Lung microvascular endothelial cell (primary cell): ENCODE results near the gene RAPGEF5. TPM values are rescaled to one million over a fixed set of nuclear protein-coding genes. Genes with fewer than 3 reads are reported as not detected.

Source experiments
- DNase-seq, 2 donors: peaks; one replicate each; pipeline versions ENCODE4 v3.0.0 to v3.0.0-alpha.2; 2010; ENCODE audit warnings: low read depth in 2 of 2
- total RNA-seq: library from RNA; depleted of rRNA; stranded (reverse); fragments of >200 nt; gene quantifications from 2 replicates; pipeline ENCODE4 v1.2.1, GENCODE V29; 2014

RAPGEF5 gene
- total RNA-seq, 1 donor from 2014 or later, result 110 TPM

GRCh38 chr7:22127835-22128527 lies 229.0 kb downstream of the RAPGEF5 start:
- peak; percentile 97 for DNase-seq

GRCh38 chr7:22125436-22125835 lies 231.5 kb downstream of the RAPGEF5 start:
- DNase-seq, result peak in 1 of 2 donors; percentile 20

GRCh38 chr7:22124941-22125340 lies 232.0 kb downstream of the RAPGEF5 start:
- peak; percentile 37 to 64 for DNase-seq

GRCh38 chr7:22123139-22123538 lies 233.8 kb downstream of the RAPGEF5 start:
- peak; percentile 85 to 95 for DNase-seq

- peak in 1 of 2 donors; percentile 95 for DNase-seq
These were observed 235.1 kb downstream of the RAPGEF5 start for GRCh38 chr7:22121702-22122474.

GRCh38 chr7:22120391-22121053 lies 236.4 kb downstream of the RAPGEF5 start:
- peak in 1 of 2 donors; percentile 92 for DNase-seq

GRCh38 chr7:22117222-22117621 lies 239.7 kb downstream of the RAPGEF5 start:
- no peak for DNase-seq

GRCh38 chr7:22116451-22117030 lies 240.4 kb downstream of the RAPGEF5 start:
- DNase-seq, result no peak

- DNase-seq, result peak in 1 of 2 donors; percentile 21
These were observed 241.3 kb downstream of the RAPGEF5 start for GRCh38 chr7:22115689-22116088.

GRCh38 chr7:22114440-22114981 lies 242.4 kb downstream of the RAPGEF5 start:
- peak; percentile 51 to 77 for DNase-seq

- no peak for DNase-seq
These were observed 243.9 kb downstream of the RAPGEF5 start for GRCh38 chr7:22113041-22113440.

GRCh38 chr7:22111661-22112060 lies 245.3 kb downstream of the RAPGEF5 start:
- DNase-seq, result no peak

GRCh38 chr7:22110881-22111280 lies 246.1 kb downstream of the RAPGEF5 start:
- peak in 1 of 2 donors; percentile 32 for DNase-seq

GRCh38 chr7:22110227-22110839 lies 246.6 kb downstream of the RAPGEF5 start:
- DNase-seq, result peak; percentile 92 to 93

- peak; percentile 61 to 65 for DNase-seq
These were observed 247.2 kb downstream of the RAPGEF5 start for GRCh38 chr7:22109761-22110160.

- DNase-seq, result no peak
These were observed 248.7 kb downstream of the RAPGEF5 start for GRCh38 chr7:22108151-22108845.

GRCh38 chr7:22105550-22105949 lies 251.4 kb downstream of the RAPGEF5 start:
- no peak for DNase-seq

GRCh38 chr7:22094413-22095342 lies 262.3 kb downstream of the RAPGEF5 start:
- no peak for DNase-seq

- no peak for DNase-seq
These were observed 263.0 kb downstream of the RAPGEF5 start for GRCh38 chr7:22093936-22094335.
